ENCODE results near the gene SDCBP2. TPM values are rescaled to one million over a fixed set of nuclear protein-coding genes. Genes with fewer than 3 reads are reported as not detected.

SDCBP2 gene
- total RNA-seq, 1 experiment from 2014 or later, result 1.9 TPM

- TF ChIP-seq, protein P1, sequence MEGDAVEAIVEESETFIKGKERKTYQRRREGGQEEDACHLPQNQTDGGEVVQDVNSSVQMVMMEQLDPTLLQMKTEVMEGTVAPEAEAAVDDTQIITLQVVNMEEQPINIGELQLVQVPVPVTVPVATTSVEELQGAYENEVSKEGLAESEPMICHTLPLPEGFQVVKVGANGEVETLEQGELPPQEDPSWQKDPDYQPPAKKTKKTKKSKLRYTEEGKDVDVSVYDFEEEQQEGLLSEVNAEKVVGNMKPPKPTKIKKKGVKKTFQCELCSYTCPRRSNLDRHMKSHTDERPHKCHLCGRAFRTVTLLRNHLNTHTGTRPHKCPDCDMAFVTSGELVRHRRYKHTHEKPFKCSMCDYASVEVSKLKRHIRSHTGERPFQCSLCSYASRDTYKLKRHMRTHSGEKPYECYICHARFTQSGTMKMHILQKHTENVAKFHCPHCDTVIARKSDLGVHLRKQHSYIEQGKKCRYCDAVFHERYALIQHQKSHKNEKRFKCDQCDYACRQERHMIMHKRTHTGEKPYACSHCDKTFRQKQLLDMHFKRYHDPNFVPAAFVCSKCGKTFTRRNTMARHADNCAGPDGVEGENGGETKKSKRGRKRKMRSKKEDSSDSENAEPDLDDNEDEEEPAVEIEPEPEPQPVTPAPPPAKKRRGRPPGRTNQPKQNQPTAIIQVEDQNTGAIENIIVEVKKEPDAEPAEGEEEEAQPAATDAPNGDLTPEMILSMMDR (conservative IDR thresholded peaks at IDR 0.05), result no peak
- Mint-ChIP-seq H3K4me3 (no peak overlapping the region), H3K36me3 (ENCODE audit: insufficient read depth in 1 of 3, low read depth in 3 of 3) (peaks cover 0 to 18% (median 14%) of the 10 kb centered on the region in 3 experiments; a peak in 6 of 7 replicates), H3K9me3 (peaks cover 10 to 14% of the 10 kb centered on the region in 2 experiments), H3K27ac (peak overlapping the region in 1 of 3 experiments; percentile 36; a peak in 1 of 7 replicates), H3K4me1 (no peaks in the 10 kb centered on the region), H3K27me3 (ENCODE audit: low read depth) (peaks cover 1% of the 10 kb centered on the region; the same call in 1 of the 2 replicates)
- Histone ChIP-seq H3T11ph (ENCODE audit: low read length) (no peak overlapping the region), H4K91ac (ENCODE audit: insufficient read length, low read depth, low read length) (no peak overlapping the region), H3K4ac (ENCODE audit: low read depth, low read length) (no peak overlapping the region), H2AFZ (ENCODE audit: low read length) (no peak overlapping the region), H4K20me1 (ENCODE audit: control insufficient read depth, insufficient read depth, insufficient read length) (no peaks in the 10 kb centered on the region), H4K5ac (ENCODE audit: insufficient read length, low read depth, low read length) (no peak overlapping the region), H3K79me2 (ENCODE audit: insufficient read depth, low read length) (no peaks in the 10 kb centered on the region), H3K9ac (ENCODE audit: extremely low read depth, insufficient read length, low read length) (no peak overlapping the region), H2BK15ac (ENCODE audit: low read depth, low read length) (no peak overlapping the region), H2BK120ac (ENCODE audit: low read depth, low read length, poor library complexity, severe bottlenecking) (no peak overlapping the region), H2AK5ac (ENCODE audit: insufficient read length, low read length) (no peak overlapping the region), H2BK5ac (ENCODE audit: insufficient read length, low read length) (no peak overlapping the region), H2BK20ac (ENCODE audit: low read depth, low read length, poor library complexity, severe bottlenecking) (no peak overlapping the region), H3K23ac (ENCODE audit: insufficient read length, low read depth, low read length) (no peak overlapping the region), H3K23me2 (ENCODE audit: insufficient read length, low read depth, low read length, poor library complexity, severe bottlenecking) (no peaks in the 10 kb centered on the region), H3K56ac (ENCODE audit: insufficient read length, low read depth, low read length) (no peak overlapping the region), H3K27me3 (ENCODE audit: insufficient read depth, low read length) (no peaks in the 10 kb centered on the region; the same call in 1 of the 2 replicates), H4K8ac (replicated peaks; ENCODE audit: insufficient read length, low read depth, low read length) (no peak overlapping the region), H2BK12ac (ENCODE audit: insufficient read length, low read depth, low read length) (no peak overlapping the region), H3K4me1 (ENCODE audit: insufficient read depth, low read length) (no peaks in the 10 kb centered on the region), H3K14ac (ENCODE audit: insufficient read depth, low read length) (no peak overlapping the region), H3K18ac (ENCODE audit: insufficient read length, low read depth, low read length) (no peak overlapping the region), H3K4me2 (ENCODE audit: insufficient read depth, insufficient read length, low read length) (no peak overlapping the region), H3K79me1 (ENCODE audit: insufficient read depth, low read depth, low read length, poor library complexity, severe bottlenecking) (no peaks in the 10 kb centered on the region), H3K27ac (ENCODE audit: insufficient read length, low read depth, low read length) (no peak overlapping the region), H3K9me3 (ENCODE audit: control insufficient read depth, low read depth, low read length) (no peaks in the 10 kb centered on the region)
- no CpG with 5 or more reads among the region's 4 CpGs for WGBS (ENCODE audit: extremely low coverage, insufficient read length, low lambda C conversion rate)
- peak; percentile 13 for DNase-seq
Measured at GRCh38 chr20:1345030-1345755, 16.3 kb upstream of the SDCBP2 start.

Data from H9 (cell line).